Osteocyte (in vitro differentiated cells): ENCODE results near the gene VGLL3. TPM values are rescaled to one million over a fixed set of nuclear protein-coding genes. Genes with fewer than 3 reads are reported as not detected.
"Not testable (repeated sequence)": the region's sequence is repeated elsewhere in the genome, so short reads cannot be mapped to it uniquely, and the experiment has no call there.

Source experiments
- DNase-seq: peaks from one replicate; pipeline ENCODE4 v3.0.0; 2021; ENCODE audit warnings: mixed read lengths; ENCODE audit not compliant: unreplicated experiment; ENCODE audit errors: extremely low spot score
- H3K27ac Mint-ChIP-seq: one replicate; pipeline ENCODE4 v1.8.0; 2021; ENCODE audit warnings: mild to moderate bottlenecking, mixed read lengths; ENCODE audit not compliant: unreplicated experiment
- H3K27me3 Mint-ChIP-seq: one replicate; pipeline ENCODE4 v1.8.0; 2021; ENCODE audit warnings: mixed read lengths; ENCODE audit not compliant: unreplicated experiment
- H3K36me3 Mint-ChIP-seq: one replicate; pipeline ENCODE4 v1.8.0; 2021; ENCODE audit warnings: mixed read lengths; ENCODE audit not compliant: unreplicated experiment
- H3K4me1 Mint-ChIP-seq: one replicate; pipeline ENCODE4 v1.8.0; 2021; ENCODE audit warnings: mixed read lengths; ENCODE audit not compliant: unreplicated experiment
- H3K4me3 Mint-ChIP-seq: one replicate; pipeline ENCODE4 v1.8.0; 2021; ENCODE audit warnings: mild to moderate bottlenecking, moderate library complexity, mixed read lengths; ENCODE audit not compliant: unreplicated experiment
- H3K9me3 Mint-ChIP-seq: one replicate; pipeline ENCODE4 v1.8.0; 2021; ENCODE audit warnings: mixed read lengths; ENCODE audit not compliant: unreplicated experiment
- total RNA-seq: library from RNA; stranded (reverse); gene quantifications from 2 replicates; pipeline ENCODE4 v1.2.1, GENCODE V29; 2021
- TF ChIP-seq, protein P1 (sequence below): fragments of 200-600 bp; sonication (generic); IDR thresholded peaks from 2 replicates; pipeline ENCODE4 v1.5.0; 2021; ENCODE audit warnings: antibody characterized with exemption, mild to moderate bottlenecking, moderate library complexity

The VGLL3 gene
- total RNA-seq, 1 donor from 2014 or later = 587 TPM

DNA sequence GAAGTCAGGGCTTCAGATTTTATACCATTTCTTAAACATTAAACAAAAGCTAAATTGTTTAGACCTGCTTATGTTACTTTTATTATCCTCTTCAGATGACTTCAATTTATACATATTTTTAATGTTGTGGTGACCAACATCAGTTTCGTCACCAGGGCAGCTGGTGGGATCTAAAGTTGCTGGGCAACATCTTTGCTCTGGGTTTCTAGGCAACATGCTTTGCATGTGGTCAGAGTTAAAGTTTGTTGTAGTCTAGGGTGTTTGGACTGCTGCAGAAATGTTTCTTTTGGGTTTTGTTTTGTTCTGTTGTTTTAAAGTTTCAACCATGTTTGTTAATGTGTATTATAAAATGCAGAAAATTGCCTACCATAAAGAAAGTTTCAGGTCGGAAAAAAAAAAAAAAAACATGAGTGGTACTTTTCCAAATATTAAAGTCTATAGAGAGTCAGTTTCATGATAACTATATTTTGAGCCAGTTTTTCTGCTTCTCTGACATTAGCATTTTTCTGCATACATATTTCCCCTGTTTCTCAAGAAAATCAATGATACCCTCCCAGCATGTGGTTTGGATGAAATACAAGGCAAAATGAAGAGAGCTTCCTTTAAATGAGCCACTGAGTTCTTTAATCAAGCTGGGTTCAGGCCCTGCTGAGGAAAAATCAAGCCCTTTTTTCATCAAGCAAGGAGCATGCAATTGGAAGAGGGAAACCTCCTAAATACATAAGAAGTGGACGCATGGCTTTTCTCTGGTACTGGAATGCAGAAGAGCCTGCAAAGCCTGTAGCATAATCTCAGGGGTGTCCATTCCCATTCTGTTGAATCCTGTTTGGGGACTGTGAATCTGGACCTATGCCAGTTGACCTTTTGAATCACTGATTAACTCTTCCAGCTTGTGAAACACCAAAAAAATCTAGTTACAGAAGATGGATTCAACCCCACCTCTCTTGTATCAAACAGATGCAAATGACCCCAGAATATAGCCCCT is 35.0 kb upstream of the VGLL3 start:
- H3K4me1 Mint-ChIP-seq = no peaks in the 10 kb centered on the region
- TF ChIP-seq, protein P1, sequence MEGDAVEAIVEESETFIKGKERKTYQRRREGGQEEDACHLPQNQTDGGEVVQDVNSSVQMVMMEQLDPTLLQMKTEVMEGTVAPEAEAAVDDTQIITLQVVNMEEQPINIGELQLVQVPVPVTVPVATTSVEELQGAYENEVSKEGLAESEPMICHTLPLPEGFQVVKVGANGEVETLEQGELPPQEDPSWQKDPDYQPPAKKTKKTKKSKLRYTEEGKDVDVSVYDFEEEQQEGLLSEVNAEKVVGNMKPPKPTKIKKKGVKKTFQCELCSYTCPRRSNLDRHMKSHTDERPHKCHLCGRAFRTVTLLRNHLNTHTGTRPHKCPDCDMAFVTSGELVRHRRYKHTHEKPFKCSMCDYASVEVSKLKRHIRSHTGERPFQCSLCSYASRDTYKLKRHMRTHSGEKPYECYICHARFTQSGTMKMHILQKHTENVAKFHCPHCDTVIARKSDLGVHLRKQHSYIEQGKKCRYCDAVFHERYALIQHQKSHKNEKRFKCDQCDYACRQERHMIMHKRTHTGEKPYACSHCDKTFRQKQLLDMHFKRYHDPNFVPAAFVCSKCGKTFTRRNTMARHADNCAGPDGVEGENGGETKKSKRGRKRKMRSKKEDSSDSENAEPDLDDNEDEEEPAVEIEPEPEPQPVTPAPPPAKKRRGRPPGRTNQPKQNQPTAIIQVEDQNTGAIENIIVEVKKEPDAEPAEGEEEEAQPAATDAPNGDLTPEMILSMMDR = no peak
- peaks cover 2% of the 10 kb centered on the region for H3K36me3 Mint-ChIP-seq
- DNase-seq = no peak
- no peaks in the 10 kb centered on the region for H3K9me3 Mint-ChIP-seq
- peaks cover 4% of the 10 kb centered on the region for H3K27me3 Mint-ChIP-seq
- no peak overlapping the region for H3K27ac Mint-ChIP-seq
- H3K4me3 Mint-ChIP-seq = no peak overlapping the region

DNA sequence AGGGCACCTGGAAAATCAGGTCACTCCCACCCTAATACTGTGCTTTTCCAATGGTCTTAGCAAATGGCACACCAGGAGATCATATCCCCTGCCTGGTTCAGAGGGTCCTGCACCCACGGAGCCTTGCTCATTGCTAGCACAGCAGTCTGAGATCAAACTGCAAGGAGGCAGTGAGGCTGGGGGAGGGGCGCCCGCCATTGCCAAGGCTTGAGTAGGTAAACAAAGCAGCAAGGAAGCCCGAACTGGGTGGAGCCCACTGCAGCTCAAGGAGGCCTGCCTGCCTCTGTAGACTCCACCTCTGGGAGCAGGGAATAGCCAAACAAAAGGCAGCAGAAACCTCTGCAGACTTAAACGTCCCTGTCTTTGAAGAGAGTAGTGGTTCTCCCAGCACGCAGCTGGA is 26.4 kb upstream of the VGLL3 start:
- DNase-seq, H3K36me3 Mint-ChIP-seq, H3K4me3 Mint-ChIP-seq, H3K27me3 Mint-ChIP-seq, H3K4me1 Mint-ChIP-seq, H3K9me3 Mint-ChIP-seq, H3K27ac Mint-ChIP-seq: not testable (repeated sequence)

DNA sequence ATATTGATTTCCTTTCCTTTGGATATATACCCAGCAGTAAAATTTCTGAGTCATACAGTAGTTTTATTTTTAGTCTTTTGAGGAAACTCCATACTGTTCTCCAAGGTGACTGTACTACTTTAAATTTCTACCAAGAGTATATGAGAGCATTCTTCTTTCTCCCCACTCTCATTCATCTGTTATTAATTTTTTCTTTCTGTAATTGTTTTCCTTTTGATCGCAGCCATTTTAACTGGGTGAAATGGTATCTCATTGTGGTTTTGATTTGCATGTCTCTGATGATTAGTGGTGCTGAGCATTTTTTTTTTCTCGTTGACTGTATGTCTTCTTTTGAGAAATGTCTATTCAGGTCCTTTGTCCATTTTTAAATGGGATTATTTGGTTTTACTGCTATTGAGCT is 18.3 kb upstream of the VGLL3 start:
- peaks cover 2% of the 10 kb centered on the region for H3K27me3 Mint-ChIP-seq

DNA sequence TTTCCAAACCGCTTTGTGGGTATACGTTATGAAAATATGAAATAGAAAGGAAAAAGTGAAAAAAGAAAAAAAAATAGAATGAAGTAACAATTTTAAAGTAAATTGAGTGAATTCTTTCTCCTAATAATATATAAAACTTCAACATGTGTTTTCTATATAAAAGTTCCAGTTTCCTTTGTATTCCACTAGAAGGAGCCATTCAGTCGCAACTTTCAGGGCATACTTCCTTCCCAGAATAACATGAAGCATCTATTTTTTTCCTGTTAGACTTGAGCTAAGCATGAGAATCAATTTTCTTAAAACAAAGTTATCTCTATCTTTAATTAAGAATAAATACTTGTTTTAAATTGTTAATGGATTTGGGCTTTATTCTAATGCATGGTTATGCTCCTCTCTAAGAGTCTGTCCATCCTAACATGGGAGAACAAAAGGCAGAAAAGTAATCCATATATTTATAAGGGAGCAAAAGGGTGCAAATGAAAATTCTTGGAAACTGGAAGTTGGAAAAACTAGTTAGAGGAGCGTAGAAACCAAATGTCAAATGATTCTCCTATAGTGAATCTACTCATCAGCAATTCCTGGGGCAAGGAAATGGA is 16.0 kb upstream of the VGLL3 start:
- TF ChIP-seq, protein P1 = peak; percentile 63
- Mint-ChIP-seq H3K27ac (no peak overlapping the region), H3K27me3 (peaks cover 2% of the 10 kb centered on the region), H3K36me3 (no peaks in the 10 kb centered on the region), H3K4me3 (no peak overlapping the region), H3K9me3 (peaks cover 11% of the 10 kb centered on the region), H3K4me1 (peaks cover 9% of the 10 kb centered on the region)
- DNase-seq = no peak

More for the DNA sequence above, 18.3 kb upstream of the VGLL3 start:
- H3K9me3 Mint-ChIP-seq = peaks cover 11% of the 10 kb centered on the region
- H3K36me3 Mint-ChIP-seq = no peaks in the 10 kb centered on the region
- H3K4me1 Mint-ChIP-seq = peaks cover 9% of the 10 kb centered on the region
- TF ChIP-seq, protein P1 = no peak
- no peak for DNase-seq
- no peak overlapping the region for H3K27ac Mint-ChIP-seq
- H3K4me3 Mint-ChIP-seq = no peak overlapping the region

DNA sequence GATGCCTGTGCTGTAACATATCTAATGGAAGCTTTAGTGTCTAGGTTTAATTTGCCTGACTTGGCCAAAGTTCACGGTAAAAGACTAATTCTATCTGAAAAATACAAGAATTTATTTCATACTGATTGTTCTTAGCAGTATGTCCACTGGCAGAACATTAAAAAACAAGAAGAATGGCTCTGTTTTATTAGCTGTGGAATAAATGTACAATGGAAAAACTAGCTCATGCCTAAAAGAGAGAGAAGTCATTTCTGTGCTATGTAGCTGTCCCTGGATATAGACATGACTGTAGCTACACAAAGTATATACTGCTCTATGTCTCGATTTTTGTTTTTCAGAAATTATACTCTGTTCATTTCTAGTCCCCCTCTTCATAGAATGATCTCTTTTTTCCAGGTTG is 13.9 kb upstream of the VGLL3 start:
- no peaks in the 10 kb centered on the region for H3K36me3 Mint-ChIP-seq
- H3K4me3 Mint-ChIP-seq = no peak overlapping the region
- peaks cover 9% of the 10 kb centered on the region for H3K4me1 Mint-ChIP-seq
- DNase-seq = no peak
- TF ChIP-seq, protein P1 = no peak
- H3K9me3 Mint-ChIP-seq = peaks cover 11% of the 10 kb centered on the region
- H3K27me3 Mint-ChIP-seq = no peaks in the 10 kb centered on the region
- no peak overlapping the region for H3K27ac Mint-ChIP-seq
